ENCODE results near the gene SLC45A1. TPM values are rescaled to one million over a fixed set of nuclear protein-coding genes. Genes with fewer than 3 reads are reported as not detected.

The SLC45A1 gene
- total and polyA plus RNA-seq, 2 of the 4 experiments (the other 2 are of a cell fraction), result 0.72 to 3.9 TPM

DNA sequence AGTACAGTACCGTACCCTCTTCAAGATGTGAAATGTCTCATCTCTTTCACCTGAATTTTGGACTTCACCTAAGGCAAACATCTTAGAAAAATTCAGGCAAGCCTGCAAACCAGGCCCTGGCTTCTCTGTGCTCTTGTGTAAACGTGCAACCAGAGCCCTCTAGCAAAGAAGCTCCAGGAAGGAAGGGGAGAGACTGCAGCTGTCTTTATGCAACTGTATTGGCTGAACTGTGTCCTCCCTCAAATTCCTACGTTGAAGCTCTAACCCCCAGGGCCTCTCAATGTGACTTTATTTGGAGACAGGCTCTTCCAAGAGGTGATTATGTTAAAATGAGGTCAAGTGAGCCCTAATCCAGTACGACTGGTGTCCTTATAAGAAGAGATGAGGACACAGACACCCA lies 60.3 kb downstream of the SLC45A1 start (continued):
- TF ChIP-seq, protein P1, sequence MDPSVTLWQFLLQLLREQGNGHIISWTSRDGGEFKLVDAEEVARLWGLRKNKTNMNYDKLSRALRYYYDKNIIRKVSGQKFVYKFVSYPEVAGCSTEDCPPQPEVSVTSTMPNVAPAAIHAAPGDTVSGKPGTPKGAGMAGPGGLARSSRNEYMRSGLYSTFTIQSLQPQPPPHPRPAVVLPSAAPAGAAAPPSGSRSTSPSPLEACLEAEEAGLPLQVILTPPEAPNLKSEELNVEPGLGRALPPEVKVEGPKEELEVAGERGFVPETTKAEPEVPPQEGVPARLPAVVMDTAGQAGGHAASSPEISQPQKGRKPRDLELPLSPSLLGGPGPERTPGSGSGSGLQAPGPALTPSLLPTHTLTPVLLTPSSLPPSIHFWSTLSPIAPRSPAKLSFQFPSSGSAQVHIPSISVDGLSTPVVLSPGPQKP (IDR thresholded peaks at IDR 0.05; ENCODE audit: borderline replicate concordance, low read depth, low read length), result no peak
- TF ChIP-seq MXI1 (IDR thresholded peaks at IDR 0.05; ENCODE audit: borderline replicate concordance, low read depth, low read length), result no peak
- TF ChIP-seq, protein P2, sequence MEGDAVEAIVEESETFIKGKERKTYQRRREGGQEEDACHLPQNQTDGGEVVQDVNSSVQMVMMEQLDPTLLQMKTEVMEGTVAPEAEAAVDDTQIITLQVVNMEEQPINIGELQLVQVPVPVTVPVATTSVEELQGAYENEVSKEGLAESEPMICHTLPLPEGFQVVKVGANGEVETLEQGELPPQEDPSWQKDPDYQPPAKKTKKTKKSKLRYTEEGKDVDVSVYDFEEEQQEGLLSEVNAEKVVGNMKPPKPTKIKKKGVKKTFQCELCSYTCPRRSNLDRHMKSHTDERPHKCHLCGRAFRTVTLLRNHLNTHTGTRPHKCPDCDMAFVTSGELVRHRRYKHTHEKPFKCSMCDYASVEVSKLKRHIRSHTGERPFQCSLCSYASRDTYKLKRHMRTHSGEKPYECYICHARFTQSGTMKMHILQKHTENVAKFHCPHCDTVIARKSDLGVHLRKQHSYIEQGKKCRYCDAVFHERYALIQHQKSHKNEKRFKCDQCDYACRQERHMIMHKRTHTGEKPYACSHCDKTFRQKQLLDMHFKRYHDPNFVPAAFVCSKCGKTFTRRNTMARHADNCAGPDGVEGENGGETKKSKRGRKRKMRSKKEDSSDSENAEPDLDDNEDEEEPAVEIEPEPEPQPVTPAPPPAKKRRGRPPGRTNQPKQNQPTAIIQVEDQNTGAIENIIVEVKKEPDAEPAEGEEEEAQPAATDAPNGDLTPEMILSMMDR (conservative IDR thresholded peaks at IDR 0.05; ENCODE audit: low read depth, low read length), result no peak

Measured in IMR-90 (cell line).